Upper lobe of left lung (tissue), 4 donors: ENCODE measurements around the gene PPP2R2B.

Source experiments
- CTCF ChIP-seq, 6 experiments: fragments of 450-650 bp in 4 of 6; fragments of 200-600 bp in 2 of 6; sonication (generic) in 2 of 6; IDR thresholded peaks; one replicate each; pipeline ENCODE4 v1.5.1; 2016 to 2019; ENCODE audit warnings: antibody characterized with exemption in 6 of 6
- POLR2A ChIP-seq, 4 donors: fragments of 450-650 bp; IDR thresholded peaks; one replicate each; pipeline ENCODE4 v1.5.1; 2016 to 2017; ENCODE audit warnings: antibody characterized with exemption in 4 of 4, mild to moderate bottlenecking in 2 of 4

GRCh38 chr5:146789712-146790653 lies 88.6 kb downstream of the PPP2R2B start:
- TF ChIP-seq POLR2A (IDR thresholded peaks at IDR 0.05) (no peak), CTCF (IDR thresholded peaks at IDR 0.05) (no peak)
